PFSK-1 (cell line): Measurements from ENCODE around the gene NCKAP1.

Source experiments
- FOXP2 ChIP-seq: optimal IDR thresholded peaks from 2 replicates; pipeline ENCODE3; 2011; ENCODE audit warnings: borderline replicate concordance, control low read depth, inconsistent platforms; ENCODE audit not compliant: insufficient read depth; ENCODE audit errors: extremely low read length, extremely low read depth
- POLR2AphosphoS5 ChIP-seq: IDR thresholded peaks from 2 replicates; pipeline ENCODE4 v1.6.1; 2012; ENCODE audit warnings: low read depth, mild to moderate bottlenecking, control low read depth, low read length, moderate library complexity
- SIN3A ChIP-seq: IDR thresholded peaks from 2 replicates; pipeline ENCODE4 v1.6.1; 2012; ENCODE audit warnings: mild to moderate bottlenecking, low read length, moderate library complexity, borderline replicate concordance; ENCODE audit not compliant: insufficient read depth
- TAF1 ChIP-seq: IDR thresholded peaks from 2 replicates; pipeline ENCODE4 v1.6.1; 2012; ENCODE audit warnings: low read length, control low read depth, borderline replicate concordance; ENCODE audit not compliant: insufficient read depth
- TF ChIP-seq, protein P1 (sequence below), 2 experiments: IDR thresholded peaks; 2 replicates each; pipeline versions ENCODE4 v1.6.1 to v1.8.0; 2011 to 2012; ENCODE audit warnings: low read depth in 2 of 2, low read length in 2 of 2, control low read depth in 1 of 2, inconsistent platforms in 1 of 2, mild to moderate bottlenecking in 1 of 2, moderate library complexity in 1 of 2; ENCODE audit not compliant: insufficient read depth in 1 of 2

The NCKAP1 gene

DNA sequence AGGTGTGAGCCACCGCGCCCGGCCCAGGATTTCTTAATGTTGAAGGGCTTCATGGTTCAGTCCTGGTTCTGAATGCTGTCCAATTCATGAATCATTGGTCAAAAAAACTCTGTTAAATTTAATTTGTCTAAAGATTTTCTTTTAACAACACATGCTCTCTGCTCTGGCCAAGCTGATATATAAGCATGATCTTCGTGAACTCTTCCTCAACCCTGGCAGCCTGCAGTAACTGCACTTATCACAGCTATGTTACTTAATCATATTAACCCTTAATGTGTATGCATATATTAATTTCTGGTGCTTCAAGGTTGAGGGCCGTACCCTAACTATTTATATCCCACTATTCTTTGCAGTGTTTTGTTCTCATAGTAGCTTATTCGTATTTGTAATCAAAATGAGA, 142.5 kb downstream of the NCKAP1 start:
- no peak for TF ChIP-seq SIN3A
- TF ChIP-seq TAF1, result no peak
- TF ChIP-seq POLR2AphosphoS5, result no peak
- no peak for TF ChIP-seq FOXP2
- TF ChIP-seq, protein P1, sequence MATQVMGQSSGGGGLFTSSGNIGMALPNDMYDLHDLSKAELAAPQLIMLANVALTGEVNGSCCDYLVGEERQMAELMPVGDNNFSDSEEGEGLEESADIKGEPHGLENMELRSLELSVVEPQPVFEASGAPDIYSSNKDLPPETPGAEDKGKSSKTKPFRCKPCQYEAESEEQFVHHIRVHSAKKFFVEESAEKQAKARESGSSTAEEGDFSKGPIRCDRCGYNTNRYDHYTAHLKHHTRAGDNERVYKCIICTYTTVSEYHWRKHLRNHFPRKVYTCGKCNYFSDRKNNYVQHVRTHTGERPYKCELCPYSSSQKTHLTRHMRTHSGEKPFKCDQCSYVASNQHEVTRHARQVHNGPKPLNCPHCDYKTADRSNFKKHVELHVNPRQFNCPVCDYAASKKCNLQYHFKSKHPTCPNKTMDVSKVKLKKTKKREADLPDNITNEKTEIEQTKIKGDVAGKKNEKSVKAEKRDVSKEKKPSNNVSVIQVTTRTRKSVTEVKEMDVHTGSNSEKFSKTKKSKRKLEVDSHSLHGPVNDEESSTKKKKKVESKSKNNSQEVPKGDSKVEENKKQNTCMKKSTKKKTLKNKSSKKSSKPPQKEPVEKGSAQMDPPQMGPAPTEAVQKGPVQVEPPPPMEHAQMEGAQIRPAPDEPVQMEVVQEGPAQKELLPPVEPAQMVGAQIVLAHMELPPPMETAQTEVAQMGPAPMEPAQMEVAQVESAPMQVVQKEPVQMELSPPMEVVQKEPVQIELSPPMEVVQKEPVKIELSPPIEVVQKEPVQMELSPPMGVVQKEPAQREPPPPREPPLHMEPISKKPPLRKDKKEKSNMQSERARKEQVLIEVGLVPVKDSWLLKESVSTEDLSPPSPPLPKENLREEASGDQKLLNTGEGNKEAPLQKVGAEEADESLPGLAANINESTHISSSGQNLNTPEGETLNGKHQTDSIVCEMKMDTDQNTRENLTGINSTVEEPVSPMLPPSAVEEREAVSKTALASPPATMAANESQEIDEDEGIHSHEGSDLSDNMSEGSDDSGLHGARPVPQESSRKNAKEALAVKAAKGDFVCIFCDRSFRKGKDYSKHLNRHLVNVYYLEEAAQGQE (IDR thresholded peaks at IDR 0.05; ENCODE audit: insufficient read depth in 1 of 2, low read depth in 2 of 2, low read length in 2 of 2), result no peak

DNA sequence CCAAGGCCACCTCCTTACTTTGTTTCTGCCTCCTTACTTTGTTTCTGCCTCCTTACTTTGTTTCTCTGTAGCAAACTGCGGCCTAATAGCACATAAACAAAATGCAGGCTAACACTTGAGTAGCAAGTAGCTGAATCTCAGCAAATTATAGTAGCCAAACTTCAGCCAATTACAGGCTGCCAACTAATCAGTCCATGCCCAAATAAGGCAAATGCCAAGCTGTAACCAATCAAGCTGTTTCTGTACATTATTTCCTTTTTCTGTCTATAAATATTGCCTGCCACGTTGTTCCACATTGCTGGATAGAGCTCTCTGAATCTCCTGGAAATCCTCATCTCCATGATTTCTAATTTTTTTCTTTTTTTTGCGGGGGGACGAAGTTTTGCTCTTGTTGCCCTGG, 143.1 kb downstream of the NCKAP1 start:
- TF ChIP-seq, protein P1 (IDR thresholded peaks at IDR 0.05; ENCODE audit: insufficient read depth in 1 of 2, low read depth in 2 of 2, low read length in 2 of 2), result no peak
- TF ChIP-seq FOXP2, result no peak

DNA sequence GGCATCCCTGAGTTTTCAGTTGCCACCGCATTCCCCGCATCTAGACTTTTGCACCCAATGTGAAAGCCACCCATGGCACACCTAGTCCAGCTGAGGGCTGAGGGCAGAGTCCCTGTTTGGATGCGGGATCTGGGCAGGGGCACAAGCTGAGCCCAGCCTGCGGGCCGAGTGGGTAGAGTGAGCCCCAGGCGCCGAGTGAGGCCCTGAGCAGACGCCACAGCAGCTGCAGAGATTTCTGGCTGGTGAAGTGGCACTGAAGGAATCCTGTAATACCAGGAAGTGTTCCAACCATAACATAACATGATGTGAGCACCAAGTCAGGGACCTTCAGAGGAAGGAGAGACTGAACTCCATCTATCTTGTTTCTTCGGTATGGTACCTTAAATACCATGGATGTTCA, 144.1 kb downstream of the NCKAP1 start:
- TF ChIP-seq POLR2AphosphoS5, result no peak
- TF ChIP-seq, protein P1 (IDR thresholded peaks at IDR 0.05; ENCODE audit: insufficient read depth in 1 of 2, low read depth in 2 of 2, low read length in 2 of 2), result no peak
- TF ChIP-seq SIN3A, result no peak
- TF ChIP-seq TAF1, result no peak
- no peak for TF ChIP-seq FOXP2

DNA sequence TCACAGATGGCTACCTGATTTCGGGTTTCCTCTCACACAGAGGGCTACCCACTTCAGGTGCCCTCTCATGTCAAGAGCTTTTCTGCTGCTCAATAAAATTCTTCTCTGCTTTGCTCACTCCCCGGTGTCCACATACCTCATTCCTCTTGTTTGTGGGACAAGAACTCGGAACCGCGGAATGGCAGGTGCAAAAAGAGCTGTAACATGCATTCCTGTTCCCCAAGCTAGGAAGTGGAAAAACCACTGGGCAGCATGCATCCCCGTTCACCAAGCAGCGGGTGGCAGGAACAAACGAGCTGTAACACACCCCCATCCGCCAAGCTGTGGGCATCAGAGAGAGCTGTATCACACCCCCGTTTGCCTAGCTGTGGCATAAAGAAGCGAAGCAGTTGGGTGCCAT, 144.6 kb downstream of the NCKAP1 start:
- TF ChIP-seq POLR2AphosphoS5, result no peak
- TF ChIP-seq TAF1, result no peak
- TF ChIP-seq, protein P1 (IDR thresholded peaks at IDR 0.05; ENCODE audit: insufficient read depth in 1 of 2, low read depth in 2 of 2, low read length in 2 of 2), result no peak
- TF ChIP-seq FOXP2, result no peak
- TF ChIP-seq SIN3A, result no peak

DNA sequence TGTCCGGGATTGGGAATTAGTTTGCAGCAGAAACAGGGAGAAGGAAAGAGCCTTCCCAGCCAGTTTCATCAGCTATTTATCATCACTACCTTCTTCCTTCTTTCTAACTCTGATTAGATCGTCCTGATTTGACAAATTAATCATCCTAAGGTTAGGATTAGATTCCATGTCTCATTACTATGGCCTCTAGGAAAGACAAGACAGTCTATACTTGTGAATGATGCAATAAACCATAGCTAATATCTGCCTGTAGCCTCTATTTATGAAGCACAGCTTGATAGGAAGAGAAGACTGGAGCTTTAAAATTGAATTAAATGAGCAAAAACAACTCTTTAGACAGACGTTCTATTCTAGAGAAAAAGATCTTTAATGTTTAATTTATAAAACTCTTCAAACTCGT, 146.6 kb downstream of the NCKAP1 start:
- TF ChIP-seq TAF1, result no peak
- TF ChIP-seq, protein P1 (IDR thresholded peaks at IDR 0.05; ENCODE audit: insufficient read depth in 1 of 2, low read depth in 2 of 2, low read length in 2 of 2), result no peak
- no peak for TF ChIP-seq FOXP2
- TF ChIP-seq SIN3A, result no peak
- no peak for TF ChIP-seq POLR2AphosphoS5
